Measurements from ENCODE around the gene RTN4RL1. TPM values are rescaled to one million over a fixed set of nuclear protein-coding genes. Genes with fewer than 3 reads are reported as not detected.

RTN4RL1 gene
- total and polyA plus RNA-seq, 2 of the 13 experiments (the other 11 are each of a cell fraction or from before 2014, with no cell fraction given), result 0.01 TPM; not detected in 1

- peak; percentile 89 for TF ChIP-seq ZHX2 (IDR thresholded peaks at IDR 0.05; ENCODE audit: low read depth)
- no peak for TF ChIP-seq ZHX2 (CRISPR knock-in tag; IDR thresholded peaks at IDR 0.05; ENCODE audit: borderline replicate concordance)
- peak; percentile 99 for TF ChIP-seq GABPA (IDR thresholded peaks at IDR 0.05; ENCODE audit: low read depth, low read length)
- TF ChIP-seq GABPA (CRISPR knock-in tag; IDR thresholded peaks at IDR 0.05; ENCODE audit: low read depth), result peak; percentile 94
- TF ChIP-seq RXRA (CRISPR knock-in tag; IDR thresholded peaks at IDR 0.05), result peak; percentile 63
- peak; percentile 98 for TF ChIP-seq ZNF574 (CRISPR knock-in tag; IDR thresholded peaks at IDR 0.05)
- peak; percentile 82; the same call in 1 of the 2 replicates for TF ChIP-seq ZNF331 (CRISPR knock-in tag; IDR thresholded peaks at IDR 0.05)
- TF ChIP-seq ZNF644 (CRISPR knock-in tag; IDR thresholded peaks at IDR 0.05; ENCODE audit: low read depth), result no peak
- no peak for TF ChIP-seq ZFP41 (CRISPR knock-in tag; IDR thresholded peaks at IDR 0.05; ENCODE audit: borderline replicate concordance)
- TF ChIP-seq ZNF724P (CRISPR knock-in tag; IDR thresholded peaks at IDR 0.05; ENCODE audit: borderline replicate concordance), result no peak
- TF ChIP-seq ZNF567 (CRISPR knock-in tag; IDR thresholded peaks at IDR 0.05; ENCODE audit: borderline replicate concordance), result no peak; the same call in 1 of the 2 replicates
- TF ChIP-seq NFYC (CRISPR knock-in tag; IDR thresholded peaks at IDR 0.05), result no peak
- TF ChIP-seq RELA (CRISPR knock-in tag; IDR thresholded peaks at IDR 0.05), result no peak
- TF ChIP-seq SP4 (CRISPR knock-in tag; IDR thresholded peaks at IDR 0.05), result peak; percentile 95
- TF ChIP-seq ZNF816 (CRISPR knock-in tag; IDR thresholded peaks at IDR 0.05; ENCODE audit: borderline replicate concordance), result no peak
- TF ChIP-seq PHF8 (CRISPR knock-in tag; IDR thresholded peaks at IDR 0.05), result peak; percentile 88
- no peak for TF ChIP-seq KDM6A (CRISPR knock-in tag; IDR thresholded peaks at IDR 0.05; ENCODE audit: low read depth)
- no peak for TF ChIP-seq NR1H2 (CRISPR knock-in tag; IDR thresholded peaks at IDR 0.05; ENCODE audit: borderline replicate concordance, low read depth)
- peak; percentile 93 for TF ChIP-seq THAP11 (CRISPR knock-in tag; IDR thresholded peaks at IDR 0.05)
- TF ChIP-seq ZBTB14 (CRISPR knock-in tag; IDR thresholded peaks at IDR 0.05), result no peak
Measured at GRCh38 chr17:2041561-2042389, 16.6 kb upstream of the RTN4RL1 start, which contains the start of gene OVCA2 (continued).

Measured in HepG2 (cell line).